Left ventricle myocardium inferior (tissue), 1 donor: ENCODE results near the gene EXOC4. TPM values are rescaled to one million over a fixed set of nuclear protein-coding genes. Genes with fewer than 3 reads are reported as not detected.

Experiments
- DNase-seq: peaks from one replicate; pipeline ENCODE4 v3.0.0-alpha.2; 2020
- H3K27ac ChIP-seq: fragments of 200-600 bp; replicated peaks from 2 replicates; pipeline ENCODE4 v1.8.0; 2021
- H3K27me3 ChIP-seq: fragments of 200-600 bp; 2 replicates; pipeline ENCODE4 v1.8.0; 2021; ENCODE audit warnings: low read depth
- H3K36me3 ChIP-seq: fragments of 200-600 bp; 2 replicates; pipeline ENCODE4 v1.8.0; 2021
- H3K4me1 ChIP-seq: fragments of 200-600 bp; 2 replicates; pipeline ENCODE4 v1.8.0; 2021
- H3K4me3 ChIP-seq: fragments of 200-600 bp; 2 replicates; pipeline ENCODE4 v1.8.0; 2021; ENCODE audit warnings: mild to moderate bottlenecking, moderate library complexity
- H3K9me3 ChIP-seq: fragments of 200-600 bp; replicated peaks from 2 replicates; pipeline ENCODE4 v1.8.0; 2021
- CTCF ChIP-seq: fragments of 200-600 bp; IDR thresholded peaks from 2 replicates; pipeline ENCODE4 v1.8.0; 2021; ENCODE audit warnings: antibody characterized with exemption, mild to moderate bottlenecking, borderline replicate concordance
- intact Hi-C: fragments of 100-400 bp; cut with micrococcal nuclease; formaldehyde crosslinking; loops from one replicate; pipeline ENCODE4 v1.11.0; 2022
- total RNA-seq: library from RNA; stranded (reverse); fragmentation: NEBNext Ultra II Directional; extraction: Animal tissue kit (Norgen Biotek cat#: 25700); gene quantifications from one replicate; pipeline ENCODE4 v1.2.1, GENCODE V29; 2021
- donor health status: DM: no; HTN: yes; CAD: no; lungs with severe emphysema.

The EXOC4 gene
- total RNA-seq, 1 donor from 2014 or later: 33.8 TPM

GRCh38 chr7:133871757-133872156, 618.9 kb downstream of the EXOC4 start:
- no peaks in the 10 kb centered on the region for H3K9me3 ChIP-seq
- DNase-seq: no peak
- no peak overlapping the region for H3K4me3 ChIP-seq
- no peaks in the 10 kb centered on the region for H3K27me3 ChIP-seq
- TF ChIP-seq CTCF: no peak
- no peaks in the 10 kb centered on the region for H3K36me3 ChIP-seq
- no peaks in the 10 kb centered on the region for H3K4me1 ChIP-seq
- intact Hi-C loops: no loop called here
- H3K27ac ChIP-seq: no peak overlapping the region

GRCh38 chr7:133873187-133873586, 620.3 kb downstream of the EXOC4 start:
- Histone ChIP-seq H3K36me3 (no peaks in the 10 kb centered on the region), H3K27me3 (no peaks in the 10 kb centered on the region), H3K9me3 (no peaks in the 10 kb centered on the region), H3K4me1 (no peaks in the 10 kb centered on the region), H3K4me3 (no peak overlapping the region), H3K27ac (no peak overlapping the region)
- no peak for DNase-seq
- no peak for TF ChIP-seq CTCF
- intact Hi-C loops: no loop called here

- Histone ChIP-seq H3K4me1 (no peaks in the 10 kb centered on the region), H3K27me3 (no peaks in the 10 kb centered on the region), H3K27ac (no peak overlapping the region), H3K36me3 (no peaks in the 10 kb centered on the region), H3K4me3 (no peak overlapping the region), H3K9me3 (no peaks in the 10 kb centered on the region)
- intact Hi-C loops: no loop called here
- no peak for TF ChIP-seq CTCF
- no peak for DNase-seq
These were observed 620.8 kb downstream of the EXOC4 start for GRCh38 chr7:133873631-133874030.

GRCh38 chr7:133883591-133883990, 630.7 kb downstream of the EXOC4 start:
- Histone ChIP-seq H3K9me3 (no peaks in the 10 kb centered on the region), H3K4me1 (no peaks in the 10 kb centered on the region), H3K27ac (no peak overlapping the region), H3K4me3 (no peak overlapping the region), H3K36me3 (no peaks in the 10 kb centered on the region), H3K27me3 (no peaks in the 10 kb centered on the region)
- no peak for DNase-seq
- intact Hi-C loops: no loop called here
- TF ChIP-seq CTCF: no peak

- no peak overlapping the region for H3K4me3 ChIP-seq
- no peaks in the 10 kb centered on the region for H3K36me3 ChIP-seq
- intact Hi-C loops: no loop called here
- H3K9me3 ChIP-seq: no peaks in the 10 kb centered on the region
- no peaks in the 10 kb centered on the region for H3K4me1 ChIP-seq
- TF ChIP-seq CTCF: no peak
- H3K27me3 ChIP-seq: no peaks in the 10 kb centered on the region
- no peak for DNase-seq
- H3K27ac ChIP-seq: no peak overlapping the region
These were observed 632.3 kb downstream of the EXOC4 start for GRCh38 chr7:133885213-133885612.

- H3K27me3 ChIP-seq: no peaks in the 10 kb centered on the region
- no peaks in the 10 kb centered on the region for H3K4me1 ChIP-seq
- intact Hi-C loops: no loop called here
- TF ChIP-seq CTCF: no peak
- H3K9me3 ChIP-seq: no peaks in the 10 kb centered on the region
- H3K36me3 ChIP-seq: no peaks in the 10 kb centered on the region
- H3K4me3 ChIP-seq: no peak overlapping the region
- no peak overlapping the region for H3K27ac ChIP-seq
- no peak for DNase-seq
These were observed 633.2 kb downstream of the EXOC4 start for GRCh38 chr7:133886086-133886485.
